Fibroblast of skin of left quadriceps (primary cell): ENCODE measurements around the gene RTN4RL1.

Source experiments
- DNase-seq, 2 experiments: peaks; one replicate each; pipeline ENCODE4 v3.0.0-alpha.2; 2013; ENCODE audit warnings: low read depth in 2 of 2

The RTN4RL1 gene

GRCh38 chr17:2047590-2047989, 22.5 kb upstream of the RTN4RL1 start:
- no peak for DNase-seq

DNA sequence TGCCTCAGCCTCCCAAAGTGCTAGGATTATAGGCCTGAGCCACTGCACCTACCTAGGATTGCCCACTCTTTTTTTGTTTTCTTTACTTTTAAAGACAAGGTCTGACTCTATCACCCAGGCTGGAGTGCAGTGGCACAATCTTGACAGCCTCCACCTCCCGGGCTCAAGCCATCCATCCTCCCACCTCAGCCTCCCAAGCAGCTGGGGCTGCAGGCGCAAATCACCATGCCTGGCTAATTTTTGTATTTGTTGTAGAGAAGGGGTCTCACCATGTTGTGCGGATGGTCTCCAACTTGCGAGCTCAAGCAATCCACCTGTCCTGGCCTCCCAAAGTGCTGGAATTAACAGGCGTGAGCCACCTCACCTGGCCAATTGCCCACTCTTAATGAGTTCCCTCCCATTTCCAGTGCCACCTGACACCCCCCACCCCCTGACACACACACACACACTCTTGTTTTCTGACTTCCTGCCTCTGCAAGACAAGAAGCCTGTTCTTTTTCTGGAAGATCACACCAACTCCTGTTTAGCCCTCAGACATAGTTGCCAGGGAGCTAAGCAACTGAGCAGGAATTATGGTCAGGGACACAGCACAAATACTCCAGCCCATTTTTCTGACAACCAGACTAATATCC, 19.2 kb upstream of the RTN4RL1 start:
- no peak for DNase-seq

GRCh38 chr17:2043785-2044184, 18.7 kb upstream of the RTN4RL1 start:
- no peak for DNase-seq

- no peak for DNase-seq
Measured at GRCh38 chr17:2042933-2043332, 17.8 kb upstream of the RTN4RL1 start.

DNA sequence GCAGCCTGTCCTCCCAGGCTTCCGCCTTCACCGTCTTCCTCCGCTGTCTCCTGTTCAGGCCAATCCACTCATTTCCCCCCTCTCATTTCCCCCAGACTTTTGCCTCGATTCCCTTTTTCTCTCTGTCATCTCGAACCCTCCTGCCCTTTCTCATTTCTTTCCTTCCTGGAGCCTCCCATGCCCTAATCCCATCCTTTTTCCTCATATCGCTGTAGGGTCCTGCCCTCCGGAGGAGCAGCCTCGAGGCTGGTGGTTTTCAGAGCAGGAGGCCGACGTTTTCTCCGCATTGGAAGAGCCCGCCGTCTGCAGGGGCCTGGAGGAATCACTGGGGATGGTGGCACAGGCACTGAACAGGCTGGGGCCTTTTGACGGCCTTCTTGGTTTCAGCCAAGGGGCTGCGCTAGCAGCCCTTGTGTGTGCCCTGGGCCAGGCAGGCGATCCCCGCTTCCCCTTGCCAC, 17.3 kb upstream of the RTN4RL1 start:
- DNase-seq: no peak

- DNase-seq: peak; percentile 85 to 88
Measured at GRCh38 chr17:2041561-2042389, 16.6 kb upstream of the RTN4RL1 start, which contains the start of gene OVCA2. Gene OVCA2, plus strand, starts transcription at chr17:2042022. Its CDS starts 26 bp downstream, at chr17:2042048.

DNA sequence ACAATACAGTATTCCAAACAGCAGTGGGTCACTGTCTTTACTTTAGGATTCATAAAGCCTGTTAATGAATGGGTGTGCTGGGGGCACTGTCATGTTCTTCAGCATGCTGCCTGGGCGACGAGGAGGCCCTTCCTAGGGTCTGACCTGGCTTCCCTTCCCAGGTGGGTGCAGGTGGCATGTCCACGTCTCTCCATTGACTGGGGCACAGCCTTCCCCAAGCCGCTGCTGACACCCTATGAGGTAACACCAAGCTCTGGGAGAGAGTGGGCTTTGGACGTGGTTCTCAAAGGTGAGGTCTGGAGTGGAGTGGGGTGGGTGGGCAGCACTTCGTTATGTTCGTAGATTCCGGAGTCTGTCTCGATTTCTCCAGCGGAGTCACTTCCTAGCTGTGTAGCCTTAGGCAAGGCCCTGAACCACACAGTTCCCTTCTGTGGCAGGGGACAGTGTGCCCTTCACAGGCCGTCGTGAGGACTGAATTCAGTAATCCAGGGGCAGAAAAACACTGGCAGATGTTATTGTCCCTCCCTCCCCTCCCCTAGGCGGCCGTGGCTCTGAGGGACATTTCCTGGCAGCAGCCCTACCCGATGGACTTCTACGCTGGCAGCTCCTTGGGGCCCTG, 15.9 kb upstream of the RTN4RL1 start:
- no peak for DNase-seq

- no peak for DNase-seq
Measured at GRCh38 chr17:2040219-2040827, 15.2 kb upstream of the RTN4RL1 start.

DNA sequence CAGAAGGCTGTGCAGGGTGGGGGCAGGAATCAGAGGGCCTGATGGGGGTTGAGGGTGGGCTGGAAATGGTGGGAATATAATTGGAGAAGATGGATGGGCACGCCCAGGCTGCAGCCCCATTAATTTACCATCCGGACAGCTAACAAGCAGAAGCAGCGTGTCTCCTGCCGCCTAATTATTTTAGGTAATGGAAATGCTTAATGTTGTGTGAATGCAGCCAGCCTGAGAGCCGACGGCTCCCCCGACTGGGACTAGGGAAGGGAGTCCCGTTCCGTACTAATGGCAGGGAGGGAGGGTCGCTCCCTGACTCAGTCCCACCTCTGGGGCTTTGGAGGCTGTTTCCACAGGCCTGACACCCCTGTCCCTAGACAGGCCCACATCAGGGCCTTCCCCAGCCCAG, 12.0 kb upstream of the RTN4RL1 start:
- no peak for DNase-seq

GRCh38 chr17:2035541-2036488, 10.7 kb upstream of the RTN4RL1 start:
- no peak for DNase-seq

GRCh38 chr17:2034806-2035540, 9.8 kb upstream of the RTN4RL1 start:
- DNase-seq: peak; percentile 97

- DNase-seq: peak; percentile 73 to 76
Measured at GRCh38 chr17:2034157-2034556, 9.0 kb upstream of the RTN4RL1 start.

GRCh38 chr17:2033153-2033552, 8.0 kb upstream of the RTN4RL1 start:
- DNase-seq: no peak

DNA sequence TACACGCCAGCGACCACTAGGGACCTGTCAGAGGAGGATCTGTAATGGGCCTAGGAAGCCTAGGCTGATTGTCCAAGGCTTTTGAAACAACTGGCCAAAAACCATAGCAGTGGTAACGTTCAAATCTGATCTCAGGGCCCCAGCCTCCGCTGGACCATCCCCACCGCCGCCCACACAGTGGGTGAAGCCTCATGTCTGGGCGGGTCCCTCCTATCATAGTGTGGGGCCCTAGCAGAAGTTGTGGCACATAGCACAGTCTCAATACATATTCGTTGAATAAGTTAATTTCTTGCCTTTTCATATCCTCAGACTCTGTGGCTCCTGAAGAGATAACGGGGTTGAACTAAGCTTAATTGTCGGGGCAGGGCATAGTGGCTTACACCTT, 5.6 kb upstream of the RTN4RL1 start:
- no peak for DNase-seq

- peak; percentile 71 to 77 for DNase-seq
Measured at GRCh38 chr17:2029911-2030778, 5.0 kb upstream of the RTN4RL1 start, which contains the start of gene DPH1. Gene DPH1, plus strand, starts transcription at chr17:2030153. Its CDS starts 17 bp downstream, at chr17:2030170.

DNA sequence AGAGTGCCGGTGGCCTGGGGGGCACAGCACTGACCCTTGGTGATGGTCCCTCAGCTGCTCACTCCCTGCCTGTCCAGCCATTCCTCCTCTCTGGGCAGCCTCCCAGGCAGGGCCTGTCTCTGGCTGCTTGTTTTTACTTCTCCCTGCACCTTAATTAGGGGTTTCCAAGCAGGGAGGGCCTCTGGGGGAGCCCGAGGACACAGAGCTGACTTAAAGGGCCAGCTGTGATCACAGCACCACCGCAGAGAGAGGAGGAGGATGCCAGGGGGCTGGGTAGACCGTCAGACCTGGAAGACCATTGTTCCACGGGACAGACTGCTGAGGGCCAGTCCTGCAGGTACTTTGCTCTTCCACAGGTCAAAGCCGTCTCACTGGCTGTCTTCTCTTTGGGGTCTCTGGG, 3.6 kb upstream of the RTN4RL1 start:
- DNase-seq: no peak

DNA sequence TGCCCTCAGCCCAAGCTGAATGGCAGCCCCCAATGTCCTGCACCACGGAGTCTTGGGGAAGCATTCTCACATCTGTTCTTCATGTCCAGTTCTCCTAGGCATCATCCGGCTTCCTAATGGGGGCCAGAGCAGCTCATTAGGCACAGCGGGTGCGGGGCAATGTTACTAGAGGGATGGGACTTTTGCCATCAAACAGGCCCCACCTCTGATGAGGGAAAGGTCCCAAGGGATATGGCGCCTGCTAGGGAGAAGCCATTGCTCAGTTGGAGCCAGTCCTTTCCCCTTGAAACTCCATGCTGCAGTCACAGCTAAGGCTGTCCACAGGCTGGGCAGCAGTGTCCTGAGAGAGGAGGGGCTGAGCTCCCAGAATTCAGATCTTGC, 3.1 kb upstream of the RTN4RL1 start:
- no peak for DNase-seq

- no peak for DNase-seq
Measured at GRCh38 chr17:2027528-2028233, 2.5 kb upstream of the RTN4RL1 start.
